Measurements from ENCODE around the gene SPAG17. TPM values are rescaled to one million over a fixed set of nuclear protein-coding genes. Genes with fewer than 3 reads are reported as not detected.

Gene SPAG17
- 0.90 and 1.6 TPM in 2 replicates for total RNA-seq (ENCODE audit: low replicate concordance)

GRCh38 chr1:118185084-118185832 lies at the start of gene SPAG17:
SPAG17 (minus strand) TSS chr1:118185228; CDS start chr1:118185157, 71 bp downstream.
- Histone ChIP-seq H2AFZ (replicated peaks) (peak within 1 kb of the TSS; percentile 93), H3K4me3 (peak within 1 kb of the TSS; percentile 59), H3F3A (ENCODE audit: low read depth) (peaks cover 5% of the 10 kb centered on the region), H3K9me3 (ENCODE audit: low read depth) (no peaks in the 10 kb centered on the region), H3K27me3 (no peaks in the 10 kb centered on the region), H3K4me2 (peak within 1 kb of the TSS; percentile 74), H4K20me1 (ENCODE audit: low read depth) (no peaks in the 10 kb centered on the region), H3K9ac (no peak within 1 kb of the TSS), H3K4me1 (peaks cover 5% of the 10 kb centered on the region), H3K79me2 (ENCODE audit: low read depth) (no peaks in the 10 kb centered on the region), H3K36me3 (no peaks in the 10 kb centered on the region), H3K27ac (no peak within 1 kb of the TSS)
- Mint-ChIP-seq H3K4me3 (peak within 1 kb of the TSS; percentile 80), H3K36me3 (no peaks in the 10 kb centered on the region), H3K4me1 (peaks cover 18% of the 10 kb centered on the region), H3K27ac (peak within 1 kb of the TSS; percentile 46), H3K27me3 (ENCODE audit: insufficient read depth, low read depth) (no peaks in the 10 kb centered on the region), H3K9me3 (peaks cover 4% of the 10 kb centered on the region)
- peak; percentile 98 for DNase-seq (ENCODE audit: low spot score)
- TF ChIP-seq CTCF (IDR thresholded peaks at IDR 0.05) = peak; percentile 60
- no peak for TF ChIP-seq EZH2phosphoT487 (IDR thresholded peaks at IDR 0.05)
- no peak for TF ChIP-seq EZH2 (IDR thresholded peaks at IDR 0.05)

- H3K27me3 ChIP-seq = no peaks in the 10 kb centered on the region
- no peak overlapping the region for H3K4me2 ChIP-seq
- no peaks in the 10 kb centered on the region for H3K4me1 ChIP-seq
- H2AFZ ChIP-seq (replicated peaks) = no peak overlapping the region
- no peak overlapping the region for H3K4me3 ChIP-seq
- TF ChIP-seq EZH2phosphoT487 (IDR thresholded peaks at IDR 0.05) = no peak
- no peak for TF ChIP-seq EZH2 (IDR thresholded peaks at IDR 0.05)
- no peak for TF ChIP-seq CTCF (IDR thresholded peaks at IDR 0.05)
- DNase-seq (ENCODE audit: low spot score) = no peak
- H3K9ac ChIP-seq = no peak overlapping the region
- no peaks in the 10 kb centered on the region for H3K36me3 ChIP-seq
- no peak overlapping the region for H3K4me3 Mint-ChIP-seq
- no peaks in the 10 kb centered on the region for H3K36me3 Mint-ChIP-seq
- H3K4me1 Mint-ChIP-seq = no peaks in the 10 kb centered on the region
- H3K9me3 ChIP-seq (ENCODE audit: low read depth) = no peaks in the 10 kb centered on the region
- H3F3A ChIP-seq (ENCODE audit: low read depth) = no peaks in the 10 kb centered on the region
- peaks cover 3% of the 10 kb centered on the region for H3K27me3 Mint-ChIP-seq (ENCODE audit: insufficient read depth, low read depth)
- no peaks in the 10 kb centered on the region for H3K9me3 Mint-ChIP-seq
- H3K79me2 ChIP-seq (ENCODE audit: low read depth) = no peaks in the 10 kb centered on the region
- H3K27ac Mint-ChIP-seq = no peak overlapping the region
- H4K20me1 ChIP-seq (ENCODE audit: low read depth) = no peaks in the 10 kb centered on the region
- H3K27ac ChIP-seq = no peak overlapping the region
Observed at GRCh38 chr1:118225471-118225870, 40.4 kb upstream of the SPAG17 start.

DNA sequence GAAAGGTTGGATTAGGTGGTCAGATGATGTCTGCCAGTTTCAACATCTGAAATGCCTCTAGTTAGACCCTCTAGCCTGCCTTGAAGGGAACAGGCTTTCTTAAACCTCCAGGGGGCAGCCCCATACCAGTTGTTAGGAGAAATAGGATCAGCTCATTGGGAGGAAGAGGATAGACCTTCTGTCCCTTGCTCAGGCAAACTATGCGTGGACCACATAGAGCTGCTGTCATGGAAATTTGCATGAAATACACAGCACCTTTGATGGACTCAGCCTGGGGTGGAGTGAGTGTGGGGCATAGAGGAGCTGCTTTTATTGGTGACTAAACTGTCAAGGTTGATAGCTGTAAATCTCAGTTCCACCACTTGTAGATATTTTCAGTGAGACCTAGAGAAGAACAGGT lies 38.4 kb upstream of the SPAG17 start:
- Histone ChIP-seq H2AFZ (replicated peaks) (peak overlapping the region; percentile 82), H3K4me3 (no peak overlapping the region), H3K36me3 (no peaks in the 10 kb centered on the region), H3F3A (ENCODE audit: low read depth) (no peaks in the 10 kb centered on the region), H3K9me3 (ENCODE audit: low read depth) (no peaks in the 10 kb centered on the region), H3K27ac (no peak overlapping the region), H3K9ac (no peak overlapping the region), H3K4me1 (no peaks in the 10 kb centered on the region), H3K4me2 (no peak overlapping the region), H4K20me1 (ENCODE audit: low read depth) (no peaks in the 10 kb centered on the region), H3K79me2 (ENCODE audit: low read depth) (no peaks in the 10 kb centered on the region), H3K27me3 (no peaks in the 10 kb centered on the region)
- peak; percentile 74 for DNase-seq (ENCODE audit: low spot score)
- no peak overlapping the region for H3K4me3 Mint-ChIP-seq
- H3K27me3 Mint-ChIP-seq (ENCODE audit: insufficient read depth, low read depth) = peaks cover 2% of the 10 kb centered on the region
- no peaks in the 10 kb centered on the region for H3K4me1 Mint-ChIP-seq
- TF ChIP-seq CTCF (IDR thresholded peaks at IDR 0.05) (peak; percentile 71), EZH2phosphoT487 (IDR thresholded peaks at IDR 0.05) (no peak), EZH2 (IDR thresholded peaks at IDR 0.05) (no peak)
- no peaks in the 10 kb centered on the region for H3K9me3 Mint-ChIP-seq
- no peak overlapping the region for H3K27ac Mint-ChIP-seq
- no peaks in the 10 kb centered on the region for H3K36me3 Mint-ChIP-seq
